Bronchial epithelial cell (primary cell): ENCODE measurements around the gene PTK7. TPM values are rescaled to one million over a fixed set of nuclear protein-coding genes. Genes with fewer than 3 reads are reported as not detected.

ENCODE experiments used
- DNase-seq: peaks from one replicate; pipeline ENCODE4 v3.0.0-alpha.2; 2010; ENCODE audit warnings: low read depth
- FAIRE-seq: peaks from 2 replicates; lab custom pipeline; 2011; peaks lifted over from hg19 to GRCh38; lab: Jason Lieb, UNC
- H3K27me3 ChIP-seq: 2 replicates; pipeline ENCODE4 v1.5.1; 2011; ENCODE audit warnings: low read length; ENCODE audit not compliant: control insufficient read depth, insufficient read depth
- H3K36me3 ChIP-seq: 2 replicates; pipeline ENCODE4 v1.5.1; 2011; ENCODE audit warnings: low read length; ENCODE audit not compliant: control insufficient read depth, insufficient read depth
- H3K4me3 ChIP-seq: 2 replicates; pipeline ENCODE4 v1.5.1; 2011; ENCODE audit warnings: mild to moderate bottlenecking, low read depth, low read length, control low read depth
- total RNA-seq: library from RNA; depleted of rRNA; stranded (reverse); fragments of >200 nt; gene quantifications from 2 replicates; pipeline ENCODE4 v1.2.1, GENCODE V29; 2014
- TF ChIP-seq, protein P1 (sequence below): IDR thresholded peaks from 2 replicates; pipeline ENCODE4 v1.5.1; 2011; ENCODE audit warnings: mild to moderate bottlenecking, moderate library complexity, low read length, control low read depth, inconsistent platforms; ENCODE audit not compliant: insufficient read depth, severe bottlenecking

PTK7 gene
- total RNA-seq, 1 donor from 2014 or later, result 53.2 TPM

DNA sequence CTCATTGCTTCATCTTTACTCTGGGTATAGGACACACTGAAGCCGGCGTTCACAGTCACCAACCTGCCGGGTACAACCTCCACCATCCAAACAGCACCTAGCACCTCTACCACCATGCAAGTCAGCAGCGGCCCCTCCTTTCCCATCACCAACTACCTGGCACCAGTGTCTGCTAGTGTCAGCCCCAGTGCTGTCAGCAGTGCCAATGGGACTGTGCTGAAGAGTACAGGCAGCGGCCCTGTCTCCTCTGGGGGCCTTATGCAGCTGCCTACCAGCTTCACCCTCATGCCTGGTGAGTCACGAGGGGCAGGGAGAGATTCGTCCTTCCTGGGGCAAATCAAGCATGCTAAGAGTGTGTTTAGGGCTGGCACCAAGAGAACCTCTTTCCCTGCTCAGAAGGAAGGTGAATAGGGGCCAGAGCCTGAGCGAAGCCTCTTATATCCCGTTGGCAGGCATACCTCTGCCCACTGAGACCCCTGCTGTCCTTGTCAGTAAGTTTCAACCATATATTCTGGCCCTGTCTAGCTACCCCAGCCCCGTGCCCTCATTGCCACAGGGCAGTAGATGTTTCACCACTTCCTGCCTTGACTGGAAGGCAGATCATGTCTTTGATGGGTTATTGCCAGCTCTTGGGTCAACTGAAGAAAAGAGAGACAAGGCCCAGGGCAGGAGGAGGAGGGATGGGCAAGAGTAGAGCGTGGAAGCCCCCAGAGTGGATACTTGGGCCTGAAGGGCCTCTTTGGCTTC, 99.7 kb downstream of the PTK7 start:
- no peak overlapping the region for H3K4me3 ChIP-seq
- DNase-seq (no peak), FAIRE-seq (no peak)
- TF ChIP-seq, protein P1, sequence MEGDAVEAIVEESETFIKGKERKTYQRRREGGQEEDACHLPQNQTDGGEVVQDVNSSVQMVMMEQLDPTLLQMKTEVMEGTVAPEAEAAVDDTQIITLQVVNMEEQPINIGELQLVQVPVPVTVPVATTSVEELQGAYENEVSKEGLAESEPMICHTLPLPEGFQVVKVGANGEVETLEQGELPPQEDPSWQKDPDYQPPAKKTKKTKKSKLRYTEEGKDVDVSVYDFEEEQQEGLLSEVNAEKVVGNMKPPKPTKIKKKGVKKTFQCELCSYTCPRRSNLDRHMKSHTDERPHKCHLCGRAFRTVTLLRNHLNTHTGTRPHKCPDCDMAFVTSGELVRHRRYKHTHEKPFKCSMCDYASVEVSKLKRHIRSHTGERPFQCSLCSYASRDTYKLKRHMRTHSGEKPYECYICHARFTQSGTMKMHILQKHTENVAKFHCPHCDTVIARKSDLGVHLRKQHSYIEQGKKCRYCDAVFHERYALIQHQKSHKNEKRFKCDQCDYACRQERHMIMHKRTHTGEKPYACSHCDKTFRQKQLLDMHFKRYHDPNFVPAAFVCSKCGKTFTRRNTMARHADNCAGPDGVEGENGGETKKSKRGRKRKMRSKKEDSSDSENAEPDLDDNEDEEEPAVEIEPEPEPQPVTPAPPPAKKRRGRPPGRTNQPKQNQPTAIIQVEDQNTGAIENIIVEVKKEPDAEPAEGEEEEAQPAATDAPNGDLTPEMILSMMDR, result no peak
- H3K27me3 ChIP-seq, result no peaks in the 10 kb centered on the region
- peaks cover 27% of the 10 kb centered on the region for H3K36me3 ChIP-seq

DNA sequence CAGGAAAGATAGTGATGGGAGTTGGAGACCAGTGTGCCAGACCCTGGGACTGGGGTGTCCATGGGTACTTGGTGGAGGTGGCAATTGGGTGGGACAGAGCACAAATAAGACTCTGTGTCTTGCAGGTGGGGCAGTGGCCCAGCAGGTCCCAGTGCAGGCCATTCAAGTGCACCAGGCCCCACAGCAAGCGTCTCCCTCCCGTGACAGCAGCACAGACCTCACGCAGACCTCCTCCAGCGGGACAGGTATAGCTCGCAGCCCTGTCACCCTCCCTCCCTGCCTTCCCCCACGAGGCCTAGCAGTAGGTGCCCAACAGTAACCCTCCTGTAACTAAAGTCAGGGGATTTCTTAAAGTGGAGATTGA, 100.3 kb downstream of the PTK7 start:
- Histone ChIP-seq H3K4me3 (no peak overlapping the region), H3K36me3 (peaks cover 27% of the 10 kb centered on the region), H3K27me3 (no peaks in the 10 kb centered on the region)
- TF ChIP-seq, protein P1, result no peak
- no peak for DNase-seq
- FAIRE-seq, result no peak

DNA sequence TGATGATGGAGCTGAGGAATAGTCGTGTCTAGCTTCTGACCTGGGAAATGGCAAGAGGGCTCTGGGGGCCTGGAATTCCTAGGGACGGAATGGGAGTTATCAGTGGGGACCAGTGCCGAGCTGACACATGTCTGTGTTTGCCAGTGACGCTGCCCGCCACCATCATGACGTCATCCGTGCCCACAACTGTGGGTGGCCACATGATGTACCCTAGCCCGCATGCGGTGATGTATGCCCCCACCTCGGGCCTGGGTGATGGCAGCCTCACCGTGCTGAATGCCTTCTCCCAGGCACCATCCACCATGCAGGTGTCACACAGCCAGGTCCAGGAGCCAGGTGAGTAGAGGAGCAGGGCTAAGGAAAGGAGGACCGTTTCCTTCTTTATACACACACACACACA, 102.0 kb downstream of the PTK7 start:
- no peaks in the 10 kb centered on the region for H3K27me3 ChIP-seq
- H3K36me3 ChIP-seq, result peaks cover 27% of the 10 kb centered on the region
- TF ChIP-seq, protein P1, result no peak
- FAIRE-seq (no peak), DNase-seq (no peak)
- no peak overlapping the region for H3K4me3 ChIP-seq

DNA sequence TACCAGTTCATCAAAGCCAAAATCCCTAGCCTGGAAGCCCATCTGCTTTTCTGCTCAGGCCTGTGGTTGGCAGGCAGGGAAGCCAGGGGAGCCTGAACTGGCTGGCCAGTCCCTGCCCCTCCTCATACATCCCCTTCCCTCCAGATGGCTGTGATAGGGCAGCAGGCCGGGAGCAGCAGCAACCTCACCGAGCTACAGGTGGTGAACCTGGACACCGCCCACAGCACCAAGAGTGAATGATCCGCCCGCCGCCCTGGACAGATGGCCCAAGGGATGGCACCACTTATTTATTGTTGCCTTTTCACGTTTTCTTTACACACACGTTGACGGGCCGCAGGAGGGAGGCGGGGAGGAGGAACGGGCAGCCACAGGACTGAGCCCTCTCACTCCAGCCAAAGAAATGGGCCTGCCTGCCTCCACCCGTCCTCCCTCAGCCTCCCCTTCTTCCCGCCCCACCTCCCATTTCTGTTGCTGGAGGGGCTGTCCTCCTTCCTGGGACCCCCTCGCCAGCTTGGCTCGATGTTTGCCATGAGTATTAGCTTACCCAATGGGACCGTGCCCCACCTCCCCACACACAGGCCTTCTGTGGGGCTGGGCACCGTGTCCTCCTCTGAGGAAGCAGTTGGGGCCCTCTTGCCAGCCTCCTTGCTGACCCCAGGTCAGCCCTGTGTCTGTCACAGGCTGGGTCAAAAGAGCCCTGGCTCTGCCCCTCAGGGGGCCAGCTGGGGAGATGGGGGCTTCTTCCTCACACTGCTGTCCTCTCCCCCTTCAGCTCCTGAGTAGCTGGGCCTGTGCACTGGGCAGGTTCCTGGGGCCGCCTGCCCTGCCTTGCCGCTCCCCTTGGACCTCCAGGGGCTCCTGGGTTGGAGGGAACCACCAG, 103.1 kb downstream of the PTK7 start:
- no peak for DNase-seq
- Histone ChIP-seq H3K4me3 (no peak overlapping the region), H3K27me3 (no peaks in the 10 kb centered on the region), H3K36me3 (peaks cover 27% of the 10 kb centered on the region)
- TF ChIP-seq, protein P1, result no peak
- no peak for FAIRE-seq

DNA sequence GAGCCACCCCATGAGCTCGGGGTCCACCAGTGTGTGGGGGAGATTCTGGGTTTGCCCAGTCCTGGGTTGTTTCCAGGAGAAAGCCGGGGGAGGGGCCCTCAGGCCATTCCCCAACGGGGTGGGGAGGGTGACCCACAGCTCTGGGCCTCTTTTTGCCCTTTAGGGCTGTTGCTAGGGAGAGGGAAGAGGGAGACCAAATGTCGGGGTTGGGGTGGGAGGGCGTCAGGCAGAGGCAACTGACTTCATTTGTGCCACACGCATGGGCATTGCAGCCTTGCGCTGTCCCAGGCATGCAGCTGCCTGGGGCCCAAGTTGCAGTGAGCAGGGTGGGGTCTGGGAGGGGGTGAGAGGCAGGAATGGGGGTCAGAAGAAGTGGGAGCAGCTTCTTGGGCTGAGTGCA, 103.9 kb downstream of the PTK7 start:
- TF ChIP-seq, protein P1, result no peak
- peaks cover 29% of the 10 kb centered on the region for H3K36me3 ChIP-seq
- FAIRE-seq (no peak), DNase-seq (no peak)
- no peak overlapping the region for H3K4me3 ChIP-seq
- no peaks in the 10 kb centered on the region for H3K27me3 ChIP-seq
